ENCODE results near the gene URB2. TPM values are rescaled to one million over a fixed set of nuclear protein-coding genes. Genes with fewer than 3 reads are reported as not detected.

The URB2 gene
- total RNA-seq, 3 donors from 2014 or later (not counting 1 experiment from before 2014, with no cell fraction given) = 5.5 to 10.4 (median 9.8) TPM

DNA sequence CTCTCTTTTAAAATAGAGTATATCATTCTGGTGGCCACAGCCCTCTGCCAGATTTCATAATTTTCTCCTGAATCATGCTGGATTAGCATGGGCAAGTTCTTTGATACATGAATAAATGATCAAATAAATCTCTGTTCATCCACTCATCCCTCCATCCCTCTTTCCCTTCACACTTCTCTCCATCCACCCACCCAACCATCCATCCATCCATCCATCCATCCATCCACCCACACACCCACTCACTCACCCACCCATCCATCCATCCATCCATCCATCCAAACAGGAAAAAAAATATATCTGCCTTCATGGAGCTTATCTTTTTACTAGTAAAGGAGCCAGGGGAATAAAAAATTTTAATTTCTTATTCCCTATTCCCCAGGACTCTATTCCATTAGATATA is 49.3 kb downstream of the URB2 start:
- no peaks in the 10 kb centered on the region for H3K4me1 ChIP-seq (ENCODE audit: control insufficient read depth, insufficient read depth, low read length)
- H3K27me3 ChIP-seq (ENCODE audit: control insufficient read depth, insufficient read depth, low read length) = no peaks in the 10 kb centered on the region
- intact Hi-C loops (cut with micrococcal nuclease) = no loop called here
- no peaks in the 10 kb centered on the region for H3K36me3 ChIP-seq (ENCODE audit: control insufficient read depth, insufficient read depth, low read length)
- H3K9me3 ChIP-seq (ENCODE audit: control insufficient read depth, insufficient read depth, low read length) = no peaks in the 10 kb centered on the region
- Mint-ChIP-seq H3K4me1 (no peaks in the 10 kb centered on the region), H3K4me3 (no peak overlapping the region), H3K27me3 (ENCODE audit: low read depth in 2 of 2) (peaks cover 0 to 7% of the 10 kb centered on the region in 2 donors), H3K9me3 (no peaks in the 10 kb centered on the region), H3K36me3 (no peaks in the 10 kb centered on the region), H3K27ac (no peak overlapping the region)
- TF ChIP-seq, protein P1, sequence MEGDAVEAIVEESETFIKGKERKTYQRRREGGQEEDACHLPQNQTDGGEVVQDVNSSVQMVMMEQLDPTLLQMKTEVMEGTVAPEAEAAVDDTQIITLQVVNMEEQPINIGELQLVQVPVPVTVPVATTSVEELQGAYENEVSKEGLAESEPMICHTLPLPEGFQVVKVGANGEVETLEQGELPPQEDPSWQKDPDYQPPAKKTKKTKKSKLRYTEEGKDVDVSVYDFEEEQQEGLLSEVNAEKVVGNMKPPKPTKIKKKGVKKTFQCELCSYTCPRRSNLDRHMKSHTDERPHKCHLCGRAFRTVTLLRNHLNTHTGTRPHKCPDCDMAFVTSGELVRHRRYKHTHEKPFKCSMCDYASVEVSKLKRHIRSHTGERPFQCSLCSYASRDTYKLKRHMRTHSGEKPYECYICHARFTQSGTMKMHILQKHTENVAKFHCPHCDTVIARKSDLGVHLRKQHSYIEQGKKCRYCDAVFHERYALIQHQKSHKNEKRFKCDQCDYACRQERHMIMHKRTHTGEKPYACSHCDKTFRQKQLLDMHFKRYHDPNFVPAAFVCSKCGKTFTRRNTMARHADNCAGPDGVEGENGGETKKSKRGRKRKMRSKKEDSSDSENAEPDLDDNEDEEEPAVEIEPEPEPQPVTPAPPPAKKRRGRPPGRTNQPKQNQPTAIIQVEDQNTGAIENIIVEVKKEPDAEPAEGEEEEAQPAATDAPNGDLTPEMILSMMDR (IDR thresholded peaks at IDR 0.05) = no peak
- no peak overlapping the region for H3K27ac ChIP-seq (ENCODE audit: low read length)
- ATAC-seq (no peak), DNase-seq (no peak)
- no peak overlapping the region for H3K4me3 ChIP-seq (ENCODE audit: low read length)

DNA sequence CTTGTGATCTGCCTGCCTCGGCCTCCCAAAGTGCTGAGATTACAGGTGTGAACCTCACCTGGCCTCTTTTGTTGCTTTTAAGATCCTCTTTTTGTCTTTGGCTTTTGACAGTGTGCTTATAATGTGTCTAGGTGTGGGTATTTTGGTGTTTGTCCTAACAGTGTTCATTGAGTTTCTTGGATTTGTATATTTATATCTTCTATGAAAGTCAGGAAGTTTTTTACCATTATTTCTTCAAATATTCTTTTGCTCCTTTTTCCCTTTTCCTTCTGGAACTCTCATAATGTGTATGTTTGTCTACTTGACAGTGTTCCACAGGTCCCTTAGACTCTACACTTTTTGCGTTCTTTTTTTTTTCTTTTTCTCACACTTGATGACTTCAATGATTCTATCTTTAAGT is 59.1 kb downstream of the URB2 start:
- TF ChIP-seq, protein P1 (IDR thresholded peaks at IDR 0.05) = no peak
- H3K27ac ChIP-seq (ENCODE audit: low read length) = no peak overlapping the region
- H3K4me1 ChIP-seq (ENCODE audit: control insufficient read depth, insufficient read depth, low read length) = no peaks in the 10 kb centered on the region
- no peaks in the 10 kb centered on the region for H3K4me1 Mint-ChIP-seq
- H3K27me3 Mint-ChIP-seq (ENCODE audit: low read depth in 2 of 2) = peaks cover 11 to 35% of the 10 kb centered on the region in 2 donors
- H3K9me3 Mint-ChIP-seq = peaks cover 7 to 12% of the 10 kb centered on the region in 2 donors
- peaks cover 8% of the 10 kb centered on the region for H3K9me3 ChIP-seq (ENCODE audit: control insufficient read depth, insufficient read depth, low read length)
- no peaks in the 10 kb centered on the region for H3K36me3 ChIP-seq (ENCODE audit: control insufficient read depth, insufficient read depth, low read length)
- no peak overlapping the region for H3K4me3 Mint-ChIP-seq
- DNase-seq (no peak), ATAC-seq (no peak)
- intact Hi-C loops (cut with micrococcal nuclease) = no loop called here
- no peak overlapping the region for H3K27ac Mint-ChIP-seq
- no peak overlapping the region for H3K4me3 ChIP-seq (ENCODE audit: low read length)
- no peaks in the 10 kb centered on the region for H3K27me3 ChIP-seq (ENCODE audit: control insufficient read depth, insufficient read depth, low read length)
- WGBS (ENCODE audit: insufficient coverage) = 93% methylated on average over 2 of the region's 2 CpGs
- H3K36me3 Mint-ChIP-seq = peaks cover 17% of the 10 kb centered on the region

DNA sequence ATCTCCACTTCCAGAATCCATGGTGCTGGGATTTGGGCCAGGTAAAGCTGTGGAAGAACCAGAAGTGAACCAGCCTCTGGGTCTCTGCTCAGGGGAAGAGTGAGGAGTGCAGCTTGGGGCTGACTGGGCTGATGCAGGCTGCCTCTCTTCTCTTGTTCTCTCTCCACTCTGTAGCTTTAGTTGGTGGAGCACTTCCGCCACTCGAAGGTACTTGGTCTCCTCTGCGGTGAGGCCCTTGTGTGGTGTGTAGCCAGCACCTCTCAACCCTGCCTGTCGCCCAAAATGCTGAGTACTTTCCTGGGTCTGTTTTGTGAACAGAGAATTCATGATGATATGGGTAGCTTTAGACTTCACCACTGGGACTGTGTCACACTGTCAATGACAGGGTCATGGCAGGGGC is 63.2 kb downstream of the URB2 start:
- Mint-ChIP-seq H3K36me3 (peaks cover 17% of the 10 kb centered on the region), H3K4me1 (peaks cover 21 to 22% of the 10 kb centered on the region in 2 donors), H3K9me3 (peaks cover 7 to 12% of the 10 kb centered on the region in 2 donors), H3K4me3 (no peak overlapping the region), H3K27ac (no peak overlapping the region), H3K27me3 (ENCODE audit: low read depth in 2 of 2) (peaks cover 4 to 41% of the 10 kb centered on the region in 2 donors)
- peaks cover 2% of the 10 kb centered on the region for H3K27me3 ChIP-seq (ENCODE audit: control insufficient read depth, insufficient read depth, low read length)
- H3K4me1 ChIP-seq (ENCODE audit: control insufficient read depth, insufficient read depth, low read length) = peaks cover 19% of the 10 kb centered on the region
- no peaks in the 10 kb centered on the region for H3K36me3 ChIP-seq (ENCODE audit: control insufficient read depth, insufficient read depth, low read length)
- H3K27ac ChIP-seq (ENCODE audit: low read length) = no peak overlapping the region
- H3K4me3 ChIP-seq (ENCODE audit: low read length) = no peak overlapping the region
- peaks cover 6% of the 10 kb centered on the region for H3K9me3 ChIP-seq (ENCODE audit: control insufficient read depth, insufficient read depth, low read length)
- intact Hi-C loops (cut with micrococcal nuclease) = no loop called here
- no peak for ATAC-seq
- 96% methylated on average over 4 of the region's 4 CpGs for WGBS (ENCODE audit: insufficient coverage)
- DNase-seq = peak in 1 of 2 donors; percentile 10
- TF ChIP-seq, protein P1 (IDR thresholded peaks at IDR 0.05) = no peak

DNA sequence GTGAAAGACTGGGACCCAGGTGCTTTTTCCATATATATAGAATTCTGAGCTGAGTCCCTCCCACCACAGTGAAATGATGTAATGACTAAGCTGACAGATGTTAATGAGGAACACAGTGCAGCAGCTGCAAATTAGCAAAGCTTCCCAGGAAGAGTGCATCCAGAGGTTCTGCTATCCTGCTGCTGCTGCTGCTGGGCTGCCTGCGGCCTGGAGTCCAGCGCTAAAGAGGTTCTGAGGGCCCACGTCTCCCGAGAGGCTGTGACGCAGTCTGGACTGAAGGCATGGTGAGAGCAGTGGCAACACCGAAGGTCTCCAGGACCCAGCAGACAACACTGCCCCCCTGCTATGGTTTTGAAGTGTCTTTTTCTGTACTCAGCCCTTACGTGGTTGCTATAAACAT is 63.9 kb downstream of the URB2 start:
- Mint-ChIP-seq H3K9me3 (peaks cover 7 to 12% of the 10 kb centered on the region in 2 donors), H3K4me1 (peaks cover 21 to 22% of the 10 kb centered on the region in 2 donors), H3K36me3 (peaks cover 15% of the 10 kb centered on the region), H3K27ac (no peak overlapping the region), H3K27me3 (ENCODE audit: low read depth in 2 of 2) (peaks cover 5 to 41% of the 10 kb centered on the region in 2 donors), H3K4me3 (no peak overlapping the region)
- Histone ChIP-seq H3K9me3 (ENCODE audit: control insufficient read depth, insufficient read depth, low read length) (peaks cover 2% of the 10 kb centered on the region), H3K36me3 (ENCODE audit: control insufficient read depth, insufficient read depth, low read length) (no peaks in the 10 kb centered on the region), H3K4me3 (ENCODE audit: low read length) (no peak overlapping the region), H3K27ac (ENCODE audit: low read length) (no peak overlapping the region), H3K4me1 (ENCODE audit: control insufficient read depth, insufficient read depth, low read length) (peaks cover 19% of the 10 kb centered on the region), H3K27me3 (ENCODE audit: control insufficient read depth, insufficient read depth, low read length) (peaks cover 2% of the 10 kb centered on the region)
- no peak for ATAC-seq
- DNase-seq = no peak
- TF ChIP-seq, protein P1 (IDR thresholded peaks at IDR 0.05) = no peak
- intact Hi-C loops (cut with micrococcal nuclease) = no loop called here
- 89% methylated on average over 6 of the region's 7 CpGs for WGBS (ENCODE audit: insufficient coverage)

Measured in natural killer cell (primary cell).